ENCODE measurements around the gene MCL1.

The MCL1 gene

GRCh38 chr1:150543500-150544143 is 35.8 kb downstream of the MCL1 start:
- DNase-seq (ENCODE audit: low read depth in 1 of 2, low spot score in 1 of 2): no peak

- no peak for DNase-seq (ENCODE audit: low read depth in 1 of 2, low spot score in 1 of 2)
Observed at GRCh38 chr1:150537732-150538684, 41.4 kb downstream of the MCL1 start.

GRCh38 chr1:150536836-150537731 is 42.3 kb downstream of the MCL1 start:
- DNase-seq (ENCODE audit: low read depth in 1 of 2, low spot score in 1 of 2): no peak

GRCh38 chr1:150535511-150536287 is 43.7 kb downstream of the MCL1 start:
- DNase-seq (ENCODE audit: low read depth in 1 of 2, low spot score in 1 of 2): no peak

- no peak for DNase-seq (ENCODE audit: low read depth in 1 of 2, low spot score in 1 of 2)
Observed at GRCh38 chr1:150534002-150534401, 45.4 kb downstream of the MCL1 start.

- no peak for DNase-seq (ENCODE audit: low read depth in 1 of 2, low spot score in 1 of 2)
Observed at GRCh38 chr1:150532860-150533259, 46.5 kb downstream of the MCL1 start.

- DNase-seq (ENCODE audit: low read depth in 1 of 2, low spot score in 1 of 2): no peak
Observed at GRCh38 chr1:150530491-150531159, 48.8 kb downstream of the MCL1 start.

- DNase-seq (ENCODE audit: low read depth in 1 of 2, low spot score in 1 of 2): no peak
Observed at GRCh38 chr1:150529017-150529416, 50.4 kb downstream of the MCL1 start.

GRCh38 chr1:150528196-150528595 is 51.2 kb downstream of the MCL1 start:
- no peak for DNase-seq (ENCODE audit: low read depth in 1 of 2, low spot score in 1 of 2)

GRCh38 chr1:150525348-150525747 is 54.1 kb downstream of the MCL1 start:
- no peak for DNase-seq (ENCODE audit: low read depth in 1 of 2, low spot score in 1 of 2)
